Mesothelial cell of epicardium (in vitro differentiated cells): Measurements from ENCODE around the gene TENM4. TPM values are rescaled to one million over a fixed set of nuclear protein-coding genes. Genes with fewer than 3 reads are reported as not detected.

Experiments
- DNase-seq, 2 experiments: peaks; one replicate each; pipeline ENCODE4 v3.0.0; 2021; ENCODE audit warnings: low spot score in 2 of 2; ENCODE audit not compliant: unreplicated experiment in 2 of 2
- H3K27ac Mint-ChIP-seq: 2 replicates; pipeline ENCODE4 v1.8.0; 2021; ENCODE audit warnings: mixed read lengths
- H3K27me3 Mint-ChIP-seq: 2 replicates; pipeline ENCODE4 v1.8.0; 2021; ENCODE audit warnings: low read depth, mixed read lengths
- H3K36me3 Mint-ChIP-seq: 2 replicates; pipeline ENCODE4 v1.8.0; 2021; ENCODE audit warnings: mixed read lengths
- H3K4me1 Mint-ChIP-seq: 2 replicates; pipeline ENCODE4 v1.8.0; 2021; ENCODE audit warnings: mixed read lengths
- H3K4me3 Mint-ChIP-seq: 2 replicates; pipeline ENCODE4 v1.8.0; 2021; ENCODE audit warnings: mild to moderate bottlenecking, moderate library complexity, mixed read lengths
- H3K9me3 Mint-ChIP-seq: 2 replicates; pipeline ENCODE4 v1.8.0; 2021; ENCODE audit warnings: mixed read lengths
- total RNA-seq: library from RNA; stranded (reverse); gene quantifications from 3 replicates; pipeline ENCODE4 v1.2.1, GENCODE V29; 2021
- TF ChIP-seq, protein P1 (sequence below): fragments of 200-600 bp; sonication (generic); IDR thresholded peaks from one replicate; pipeline ENCODE4 v1.5.0; 2021; ENCODE audit warnings: antibody characterized with exemption; ENCODE audit not compliant: unreplicated experiment

Gene TENM4
- total RNA-seq, 1 donor from 2014 or later: 187 TPM

DNA sequence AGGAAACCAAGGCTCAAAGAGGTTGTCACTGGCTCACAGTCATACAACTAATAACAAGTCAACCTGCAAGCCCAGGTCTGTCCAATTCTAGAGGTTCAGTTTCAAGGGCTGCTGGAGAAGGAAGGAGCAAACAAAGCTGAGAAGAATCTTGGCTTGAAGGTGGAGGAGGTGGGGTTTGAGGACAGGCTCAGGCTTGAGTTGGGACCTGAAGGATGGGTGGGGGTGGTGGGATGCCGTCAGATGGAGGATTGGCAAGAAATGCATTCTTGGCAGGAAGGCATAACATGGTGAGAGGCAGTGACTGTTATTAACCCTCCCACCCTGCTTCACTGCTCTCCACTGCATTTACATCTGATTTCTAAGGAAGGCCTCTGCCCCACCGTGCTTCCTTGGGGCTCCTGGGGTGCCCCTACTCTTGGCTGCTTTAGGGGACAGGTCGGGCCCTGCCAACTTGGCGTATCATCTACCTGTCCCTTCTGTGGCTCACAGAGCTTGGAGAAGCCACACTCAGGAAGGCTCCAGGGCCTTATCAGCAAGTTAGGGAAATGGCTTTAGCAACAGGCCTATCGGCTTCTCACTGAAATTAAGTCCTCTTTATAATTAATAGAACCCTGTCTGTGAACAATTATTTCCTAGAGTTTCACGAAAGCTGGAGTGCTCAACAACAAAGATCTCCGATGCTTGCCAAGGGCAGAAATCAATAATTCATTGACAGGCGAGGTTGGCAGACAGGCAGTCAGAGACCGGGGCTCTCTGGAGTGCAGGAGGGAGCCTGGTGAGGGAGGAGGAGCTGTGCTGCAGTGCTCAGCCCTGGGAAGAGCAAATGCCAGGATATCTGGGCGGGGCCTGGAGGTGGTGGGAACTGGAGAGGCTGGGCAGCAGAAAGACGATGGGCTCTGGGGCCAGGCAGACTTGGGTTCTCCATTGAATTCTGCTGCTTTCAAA is 781.2 kb downstream of the TENM4 start:
- H3K4me1 Mint-ChIP-seq: peaks cover 7% of the 10 kb centered on the region
- no peaks in the 10 kb centered on the region for H3K9me3 Mint-ChIP-seq
- no peak overlapping the region for H3K27ac Mint-ChIP-seq
- no peaks in the 10 kb centered on the region for H3K27me3 Mint-ChIP-seq
- no peak for DNase-seq
- TF ChIP-seq, protein P1, sequence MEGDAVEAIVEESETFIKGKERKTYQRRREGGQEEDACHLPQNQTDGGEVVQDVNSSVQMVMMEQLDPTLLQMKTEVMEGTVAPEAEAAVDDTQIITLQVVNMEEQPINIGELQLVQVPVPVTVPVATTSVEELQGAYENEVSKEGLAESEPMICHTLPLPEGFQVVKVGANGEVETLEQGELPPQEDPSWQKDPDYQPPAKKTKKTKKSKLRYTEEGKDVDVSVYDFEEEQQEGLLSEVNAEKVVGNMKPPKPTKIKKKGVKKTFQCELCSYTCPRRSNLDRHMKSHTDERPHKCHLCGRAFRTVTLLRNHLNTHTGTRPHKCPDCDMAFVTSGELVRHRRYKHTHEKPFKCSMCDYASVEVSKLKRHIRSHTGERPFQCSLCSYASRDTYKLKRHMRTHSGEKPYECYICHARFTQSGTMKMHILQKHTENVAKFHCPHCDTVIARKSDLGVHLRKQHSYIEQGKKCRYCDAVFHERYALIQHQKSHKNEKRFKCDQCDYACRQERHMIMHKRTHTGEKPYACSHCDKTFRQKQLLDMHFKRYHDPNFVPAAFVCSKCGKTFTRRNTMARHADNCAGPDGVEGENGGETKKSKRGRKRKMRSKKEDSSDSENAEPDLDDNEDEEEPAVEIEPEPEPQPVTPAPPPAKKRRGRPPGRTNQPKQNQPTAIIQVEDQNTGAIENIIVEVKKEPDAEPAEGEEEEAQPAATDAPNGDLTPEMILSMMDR: no peak
- H3K36me3 Mint-ChIP-seq: peaks cover 78% of the 10 kb centered on the region
- H3K4me3 Mint-ChIP-seq: no peak overlapping the region

DNA sequence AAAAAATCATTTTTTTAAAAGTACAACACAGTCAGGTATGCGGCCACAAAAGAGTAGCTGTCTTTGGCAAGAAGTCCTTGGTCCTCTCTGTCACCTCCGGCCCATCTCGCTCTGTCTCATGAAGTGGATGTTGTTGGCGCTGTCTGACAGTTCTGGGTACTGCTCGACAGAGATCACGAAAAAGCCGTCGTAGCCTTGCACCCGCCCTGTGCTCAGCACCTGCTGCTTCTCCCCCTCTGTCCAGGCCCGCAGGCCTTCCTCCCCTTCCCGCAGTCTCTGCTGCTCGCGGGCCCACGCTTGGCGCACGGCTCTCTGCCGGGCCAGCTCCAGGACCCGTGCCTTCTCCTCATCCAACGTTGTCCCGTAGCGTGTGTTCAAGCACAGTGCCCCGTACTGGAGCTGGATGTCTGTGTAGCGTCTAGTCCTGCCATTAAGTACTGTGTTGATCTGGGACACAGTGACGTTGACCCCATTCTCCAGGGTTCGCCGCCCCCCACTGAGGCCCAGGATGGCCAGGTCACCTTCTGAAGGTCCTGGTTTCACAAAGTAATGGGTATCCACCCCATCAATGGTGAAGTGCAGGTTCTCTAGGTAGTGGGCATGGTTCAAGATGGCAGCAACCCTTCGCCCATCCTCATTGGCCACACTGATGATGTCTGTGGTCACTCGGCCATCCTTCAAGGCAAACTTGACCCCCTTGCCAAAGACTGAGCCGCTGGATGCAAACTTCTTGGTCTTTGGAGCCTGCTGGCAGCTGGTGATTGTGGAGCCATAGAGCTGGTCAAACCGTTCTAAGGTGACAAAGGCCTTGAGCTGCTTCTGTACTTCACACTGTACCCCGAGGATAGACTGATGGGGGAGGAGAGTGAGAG is 782.6 kb downstream of the TENM4 start:
- peaks cover 70% of the 10 kb centered on the region for H3K36me3 Mint-ChIP-seq

DNA sequence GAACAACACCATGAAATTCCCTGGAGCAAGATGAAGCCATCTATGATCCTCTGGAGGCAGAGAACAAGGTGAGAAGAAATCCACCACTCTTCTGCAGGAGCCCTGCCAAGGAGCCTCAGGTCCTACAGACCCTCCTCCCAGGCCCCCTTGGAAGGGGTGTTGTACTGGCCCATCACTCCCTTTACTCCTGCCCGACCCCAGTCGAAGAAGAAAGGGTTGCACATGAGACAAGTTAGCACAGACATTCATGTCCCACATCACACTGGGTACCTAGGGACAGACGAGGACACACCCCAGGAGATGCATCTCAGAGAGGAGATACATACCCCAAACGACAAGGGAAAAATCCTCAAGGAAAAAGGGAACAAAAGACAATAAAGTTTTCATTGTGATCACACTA is 783.4 kb downstream of the TENM4 start:
- Mint-ChIP-seq H3K9me3 (no peaks in the 10 kb centered on the region), H3K27me3 (no peaks in the 10 kb centered on the region), H3K27ac (no peak overlapping the region), H3K4me1 (peaks cover 3% of the 10 kb centered on the region), H3K4me3 (no peak overlapping the region), H3K36me3 (peaks cover 64% of the 10 kb centered on the region)
- DNase-seq: no peak
- TF ChIP-seq, protein P1: no peak

More for the DNA sequence above, 782.6 kb downstream of the TENM4 start:
- Mint-ChIP-seq H3K9me3 (no peaks in the 10 kb centered on the region), H3K4me3 (no peak overlapping the region), H3K4me1 (peaks cover 3% of the 10 kb centered on the region), H3K27ac (no peak overlapping the region), H3K27me3 (no peaks in the 10 kb centered on the region)
- DNase-seq: no peak
- TF ChIP-seq, protein P1: no peak

DNA sequence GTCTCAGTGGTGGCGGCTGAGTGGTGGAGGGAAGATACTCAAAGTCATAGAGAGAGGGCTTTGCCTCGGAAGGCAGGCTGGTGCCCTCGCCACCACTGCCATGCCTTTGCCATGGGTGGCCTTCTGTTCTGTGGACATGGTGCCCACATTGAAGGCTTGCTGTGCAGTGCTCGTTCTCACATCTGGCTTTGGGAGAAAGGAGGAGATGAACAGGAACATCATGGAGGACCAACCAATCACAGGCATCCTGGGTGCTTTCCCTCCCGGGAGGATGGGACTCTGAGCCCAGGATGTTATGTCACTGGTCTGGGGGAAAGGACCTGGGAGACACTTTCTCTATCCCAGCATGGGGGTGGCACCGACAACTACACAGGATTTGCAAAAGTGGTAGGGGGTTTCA is 783.8 kb downstream of the TENM4 start:
- Mint-ChIP-seq H3K27ac (no peak overlapping the region), H3K4me1 (peaks cover 3% of the 10 kb centered on the region), H3K4me3 (no peak overlapping the region), H3K9me3 (no peaks in the 10 kb centered on the region), H3K36me3 (peaks cover 63% of the 10 kb centered on the region), H3K27me3 (no peaks in the 10 kb centered on the region)
- no peak for DNase-seq
- TF ChIP-seq, protein P1: no peak

DNA sequence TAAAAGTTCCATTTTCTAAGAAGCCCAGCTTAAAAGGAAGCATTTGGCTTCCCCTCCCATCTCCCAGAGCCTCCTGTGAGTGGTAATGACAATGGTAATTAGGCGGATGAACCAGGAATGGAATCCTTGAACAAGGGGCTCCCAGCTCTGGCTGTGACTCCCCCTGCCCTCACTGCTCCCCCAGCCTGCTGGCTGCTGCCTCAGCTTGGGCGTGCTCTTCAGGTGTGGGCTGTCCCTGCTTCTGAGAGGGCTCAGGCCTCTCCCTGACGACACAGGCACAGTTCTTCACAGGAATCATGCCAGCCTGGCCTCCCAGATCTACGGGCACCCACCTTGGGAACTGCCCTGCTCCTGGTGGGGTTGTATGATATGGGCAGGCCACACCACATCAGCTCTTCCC is 784.5 kb downstream of the TENM4 start:
- Mint-ChIP-seq H3K4me3 (no peak overlapping the region), H3K36me3 (peaks cover 58% of the 10 kb centered on the region), H3K27me3 (no peaks in the 10 kb centered on the region), H3K27ac (no peak overlapping the region), H3K9me3 (no peaks in the 10 kb centered on the region), H3K4me1 (peaks cover 6% of the 10 kb centered on the region)
- DNase-seq: no peak
- TF ChIP-seq, protein P1: no peak
